WTC11 (cell line): Measurements from ENCODE around the gene KLHL22. TPM values are rescaled to one million over a fixed set of nuclear protein-coding genes. Genes with fewer than 3 reads are reported as not detected.
"Not testable (repeated sequence)": the region's sequence is repeated elsewhere in the genome, so short reads cannot be mapped to it uniquely, and the experiment has no call there.

Experiments used
- ATAC-seq: fragments of 200-7000 bp; cut with Tn5 transposase; 2 replicates; pipeline ENCODE4 v1.10.0; 2021; ENCODE audit warnings: mild to moderate bottlenecking, moderate library complexity
- CTCF ChIA-PET: fragments of 300-600 bp; sonication (Branson Sonifier 250); formaldehyde crosslinking; loops from one replicate; lab custom pipeline; 2021; ENCODE audit warnings: antibody characterized with exemption; lab: Charles Lee
- POLR2A ChIA-PET: fragments of 350-600 bp; sonication (Branson Sonifier 250); formaldehyde crosslinking; loops from one replicate; lab custom pipeline; 2021; ENCODE audit warnings: antibody characterized with exemption; lab: Charles Lee
- DNase-seq: peaks from one replicate; pipeline ENCODE4 v3.0.0; 2021; ENCODE audit warnings: low spot score
- H3K27ac Mint-ChIP-seq: 2 replicates; pipeline ENCODE4 v1.8.0; 2021; ENCODE audit warnings: mixed read lengths
- H3K27me3 Mint-ChIP-seq: 2 replicates; pipeline ENCODE4 v1.8.0; 2021; ENCODE audit warnings: low read depth, mild to moderate bottlenecking, moderate library complexity, mixed read lengths
- H3K36me3 Mint-ChIP-seq: 2 replicates; pipeline ENCODE4 v1.8.0; 2021; ENCODE audit warnings: mixed read lengths
- H3K4me1 Mint-ChIP-seq: 2 replicates; pipeline ENCODE4 v1.8.0; 2022; ENCODE audit warnings: mixed read lengths
- H3K4me3 Mint-ChIP-seq: 2 replicates; pipeline ENCODE4 v1.8.0; 2021; ENCODE audit warnings: mild to moderate bottlenecking, moderate library complexity, mixed read lengths
- H3K9me3 Mint-ChIP-seq: 2 replicates; pipeline ENCODE4 v1.8.0; 2021; ENCODE audit warnings: mixed read lengths
- CBFB ChIP-seq: sonication (generic); formaldehyde crosslinking; IDR thresholded peaks from 2 replicates; pipeline ENCODE4 v1.8.1; 2022; ENCODE audit warnings: mild to moderate bottlenecking, low read depth, missing genetic modification reagents
- CREM ChIP-seq: sonication (generic); formaldehyde crosslinking; IDR thresholded peaks from 2 replicates; pipeline ENCODE4 v1.8.1; 2022; ENCODE audit warnings: mild to moderate bottlenecking, missing genetic modification reagents, moderate library complexity
- E2F5 ChIP-seq: sonication (generic); formaldehyde crosslinking; IDR thresholded peaks from 2 replicates; pipeline ENCODE4 v1.8.1; 2022; ENCODE audit warnings: mild to moderate bottlenecking, moderate library complexity, missing genetic modification reagents
- JAZF1 ChIP-seq: fragments of 250-450 bp; sonication (Bioruptor Pico); IDR thresholded peaks from 2 replicates; pipeline ENCODE4 v1.9.0; 2021; ENCODE audit warnings: moderate library complexity, mild to moderate bottlenecking, inconsistent platforms
- KAT7 ChIP-seq: sonication (generic); formaldehyde crosslinking; IDR thresholded peaks from 2 replicates; pipeline ENCODE4 v1.8.1; 2023; ENCODE audit warnings: missing genetic modification reagents, mild to moderate bottlenecking, borderline replicate concordance
- MYBL2 ChIP-seq: sonication (generic); formaldehyde crosslinking; IDR thresholded peaks from 2 replicates; pipeline ENCODE4 v1.8.1; 2023; ENCODE audit warnings: mild to moderate bottlenecking, moderate library complexity, missing genetic modification reagents
- NFE2L1 ChIP-seq: sonication (generic); formaldehyde crosslinking; IDR thresholded peaks from 2 replicates; pipeline ENCODE4 v1.8.1; 2023; ENCODE audit warnings: missing genetic modification reagents
- NR1H2 ChIP-seq: sonication (generic); formaldehyde crosslinking; IDR thresholded peaks from 2 replicates; pipeline ENCODE4 v1.9.0; 2021; ENCODE audit warnings: mild to moderate bottlenecking, moderate library complexity, missing genetic modification reagents
- NR3C1 ChIP-seq: sonication (generic); formaldehyde crosslinking; conservative IDR thresholded peaks from 2 replicates; pipeline ENCODE4 v1.8.1; 2023; ENCODE audit warnings: low read depth, mild to moderate bottlenecking, missing genetic modification reagents
- PRDM15 ChIP-seq: sonication (generic); formaldehyde crosslinking; IDR thresholded peaks from 2 replicates; pipeline ENCODE4 v1.8.0; 2022; ENCODE audit warnings: missing genetic modification reagents
- PRRX2 ChIP-seq: fragments of 250-450 bp; sonication (Bioruptor Pico); IDR thresholded peaks from 2 replicates; pipeline ENCODE4 v1.8.0; 2021; ENCODE audit warnings: mild to moderate bottlenecking
- ZNF121 ChIP-seq: sonication (generic); formaldehyde crosslinking; IDR thresholded peaks from 2 replicates; pipeline ENCODE4 v1.8.0; 2023; ENCODE audit warnings: missing genetic modification reagents
- total RNA-seq: library from RNA; stranded (reverse); gene quantifications from 3 replicates; pipeline ENCODE4 v1.2.3, GENCODE V29; 2021
- TF ChIP-seq, protein P1 (sequence below): fragments of 250-450 bp; sonication (Bioruptor Pico); IDR thresholded peaks from 2 replicates; pipeline ENCODE4 v1.9.0; 2021; ENCODE audit warnings: moderate library complexity, mild to moderate bottlenecking, inconsistent platforms, borderline replicate concordance
- TF ChIP-seq, protein P2 (sequence below): sonication (generic); formaldehyde crosslinking; IDR thresholded peaks from 2 replicates; pipeline ENCODE4 v1.8.1; 2023; ENCODE audit warnings: mild to moderate bottlenecking, moderate library complexity, missing genetic modification reagents

The KLHL22 gene
- total RNA-seq, 1 experiment from 2014 or later = 15.7 TPM

DNA sequence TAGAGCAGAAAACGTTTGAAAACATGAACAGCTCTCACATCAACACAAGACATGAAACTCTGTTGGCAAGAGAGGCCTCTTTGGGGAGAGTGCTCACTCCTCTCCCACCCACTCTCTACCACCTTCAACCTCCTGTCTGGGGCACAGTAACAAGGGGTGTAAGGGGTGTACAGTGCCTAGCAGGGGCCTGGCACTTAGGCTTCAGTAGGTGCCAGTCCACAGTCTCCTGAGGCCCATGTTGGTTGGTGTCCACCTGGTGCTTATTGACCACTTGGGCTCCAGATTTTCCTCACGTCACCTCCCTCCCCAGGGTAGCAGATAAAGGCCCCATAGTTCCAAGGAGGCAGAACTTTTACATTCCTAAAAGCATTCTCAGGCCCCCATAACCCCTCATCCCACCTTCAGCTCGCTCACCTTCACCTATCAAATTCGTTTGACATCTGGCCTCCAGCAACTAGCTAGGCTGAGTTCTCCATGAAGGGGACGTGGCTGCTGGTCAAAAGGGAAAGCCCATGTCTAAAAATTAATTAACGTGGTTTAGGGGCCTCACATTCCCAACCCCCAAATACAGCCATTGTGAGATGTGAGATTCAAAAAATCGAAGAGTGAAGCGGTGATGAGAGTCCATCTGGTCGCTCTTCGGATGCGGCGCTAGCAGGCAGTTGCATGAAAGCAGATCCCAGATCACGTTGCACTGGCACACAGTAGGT is 11.1 kb upstream of the KLHL22 start:
- TF ChIP-seq ZNF121 (no peak), NR1H2 (CRISPR knock-in tag) (no peak), PRRX2 (CRISPR knock-in tag) (no peak), PRDM15 (CRISPR knock-in tag) (no peak), E2F5 (CRISPR knock-in tag) (no peak), CBFB (CRISPR knock-in tag) (no peak), KAT7 (CRISPR knock-in tag) (no peak), NR3C1 (CRISPR knock-in tag) (no peak), NFE2L1 (CRISPR knock-in tag) (no peak), MYBL2 (CRISPR knock-in tag) (no peak), CREM (CRISPR knock-in tag) (no peak), JAZF1 (CRISPR knock-in tag) (no peak)
- TF ChIP-seq, protein P1, sequence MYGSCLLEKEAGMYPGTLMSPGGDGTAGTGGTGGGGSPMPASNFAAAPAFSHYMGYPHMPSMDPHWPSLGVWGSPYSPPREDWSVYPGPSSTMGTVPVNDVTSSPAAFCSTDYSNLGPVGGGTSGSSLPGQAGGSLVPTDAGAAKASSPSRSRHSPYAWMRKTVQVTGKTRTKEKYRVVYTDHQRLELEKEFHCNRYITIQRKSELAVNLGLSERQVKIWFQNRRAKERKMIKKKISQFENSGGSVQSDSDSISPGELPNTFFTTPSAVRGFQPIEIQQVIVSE (CRISPR knock-in tag) = no peak
- TF ChIP-seq, protein P2, sequence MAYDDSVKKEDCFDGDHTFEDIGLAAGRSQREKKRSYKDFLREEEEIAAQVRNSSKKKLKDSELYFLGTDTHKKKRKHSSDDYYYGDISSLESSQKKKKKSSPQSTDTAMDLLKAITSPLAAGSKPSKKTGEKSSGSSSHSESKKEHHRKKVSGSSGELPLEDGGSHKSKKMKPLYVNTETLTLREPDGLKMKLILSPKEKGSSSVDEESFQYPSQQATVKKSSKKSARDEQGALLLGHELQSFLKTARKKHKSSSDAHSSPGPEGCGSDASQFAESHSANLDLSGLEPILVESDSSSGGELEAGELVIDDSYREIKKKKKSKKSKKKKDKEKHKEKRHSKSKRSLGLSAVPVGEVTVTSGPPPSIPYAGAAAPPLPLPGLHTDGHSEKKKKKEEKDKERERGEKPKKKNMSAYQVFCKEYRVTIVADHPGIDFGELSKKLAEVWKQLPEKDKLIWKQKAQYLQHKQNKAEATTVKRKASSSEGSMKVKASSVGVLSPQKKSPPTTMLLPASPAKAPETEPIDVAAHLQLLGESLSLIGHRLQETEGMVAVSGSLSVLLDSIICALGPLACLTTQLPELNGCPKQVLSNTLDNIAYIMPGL (CRISPR knock-in tag) = no peak
- TF ChIP-seq, all 79 proteins: peak for 0
- H3K27ac Mint-ChIP-seq = peak overlapping the region; percentile 88; the same call in 1 of the 2 replicates
- H3K9me3 Mint-ChIP-seq = no peaks in the 10 kb centered on the region
- CTCF ChIA-PET = interaction anchor here (0.6 to 2.5 kb wide), 4 partner anchors 58 to 527 kb away, joined by 5 to 12 read pairs (median 8); no protein-coding TSS in a partner anchor
- DNase-seq = no peak
- H3K27me3 Mint-ChIP-seq = no peaks in the 10 kb centered on the region
- no peak for ATAC-seq
- H3K36me3 Mint-ChIP-seq = no peaks in the 10 kb centered on the region; the same call in 1 of the 2 replicates
- peaks cover 37% of the 10 kb centered on the region for H3K4me1 Mint-ChIP-seq
- peak overlapping the region; percentile 95 for H3K4me3 Mint-ChIP-seq
- POLR2A ChIA-PET = interaction anchor here (0.7 kb wide), 1 partner anchor 75 kb away, joined by 6 read pairs; no protein-coding TSS in a partner anchor

DNA sequence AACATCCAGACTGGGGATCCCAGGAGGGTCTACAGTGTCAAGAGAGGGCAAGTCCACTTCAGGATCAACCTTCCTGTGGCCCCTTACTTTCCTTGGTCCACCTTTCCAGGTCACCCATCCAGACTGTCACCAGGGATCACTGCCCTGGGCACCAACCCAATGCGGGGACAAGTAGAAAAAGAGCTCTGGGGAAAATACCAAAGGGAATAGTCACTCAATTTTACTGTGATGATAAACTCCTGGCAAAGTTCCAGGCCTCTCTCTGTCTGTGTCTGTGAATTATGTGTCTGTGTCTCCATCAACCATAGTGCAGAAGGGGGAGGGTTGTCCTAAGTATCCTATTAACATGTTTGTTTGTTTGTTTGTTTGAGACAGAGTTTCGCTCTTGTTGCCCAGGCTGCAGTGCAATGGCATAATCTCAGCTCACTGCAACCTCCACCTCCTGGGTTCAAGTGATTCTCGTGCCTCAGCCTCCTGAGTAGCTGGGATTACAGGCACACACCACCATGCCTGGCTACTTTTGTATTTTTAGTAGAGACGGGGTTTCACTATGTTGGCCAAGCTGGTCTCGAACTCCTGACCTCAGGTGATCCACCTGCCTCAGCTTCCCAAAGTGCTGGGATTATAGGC is 8.8 kb upstream of the KLHL22 start:
- H3K4me3 Mint-ChIP-seq, DNase-seq, POLR2A ChIA-PET, H3K27me3 Mint-ChIP-seq, H3K9me3 Mint-ChIP-seq, ATAC-seq: not testable (repeated sequence)
- Mint-ChIP-seq H3K36me3 (peaks cover 14% of the 10 kb centered on the region), H3K4me1 (peaks cover 20% of the 10 kb centered on the region), H3K27ac (peak overlapping the region; percentile 19)
- CTCF ChIA-PET = interaction anchor here (0.6 kb wide), 1 partner anchor 64 kb away, joined by 3 read pairs; no protein-coding TSS in a partner anchor
